ENCODE data around the gene KDSR.

The KDSR gene

DNA sequence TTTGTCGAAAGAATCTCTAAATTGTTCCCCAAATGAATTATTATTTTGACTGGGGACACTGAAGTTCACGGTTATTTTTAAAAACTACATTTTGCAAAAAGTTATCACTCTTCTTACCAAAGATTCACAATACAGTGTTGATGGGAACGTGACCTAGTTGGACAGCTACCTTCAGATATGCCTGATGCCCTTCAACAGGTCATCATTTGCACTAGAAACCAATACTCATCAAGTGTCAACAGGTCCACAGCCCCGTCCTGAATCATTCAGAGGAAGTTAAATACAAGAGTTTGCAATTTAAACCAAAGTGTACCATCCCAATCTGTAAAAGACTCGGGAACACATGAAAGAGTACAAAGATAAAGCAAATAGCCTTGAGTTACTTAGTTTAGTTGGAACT is 75.7 kb downstream of the KDSR start:
- no peak overlapping the region for H2AFZ ChIP-seq (ENCODE audit: insufficient read depth, low read length, poor library complexity)
- H2BK5ac ChIP-seq (ENCODE audit: low read depth, low read length, poor library complexity) = no peak overlapping the region
- no CpG with 5 or more reads among the region's 5 CpGs for WGBS (ENCODE audit: extremely low coverage, insufficient coverage, insufficient read length)
- H3K4ac ChIP-seq (ENCODE audit: low read depth, low read length) = no peak overlapping the region
- H2BK12ac ChIP-seq (ENCODE audit: low read length) = no peak overlapping the region
- no peak overlapping the region for H4K12ac ChIP-seq (ENCODE audit: low read depth, low read length)
- no peak overlapping the region for H3K18ac ChIP-seq (ENCODE audit: low read length)
- H3K27ac ChIP-seq (ENCODE audit: low read depth, low read length) = no peak overlapping the region
- H3K79me2 ChIP-seq (ENCODE audit: control insufficient read depth, insufficient read depth, low read length, poor library complexity) = no peaks in the 10 kb centered on the region
- H3K4me3 ChIP-seq (ENCODE audit: low read depth, low read length) = no peak overlapping the region
- DNase-seq = no peak
- no peak overlapping the region for H2BK120ac ChIP-seq (ENCODE audit: insufficient read depth, low read length, poor library complexity)
- H2AK5ac ChIP-seq (ENCODE audit: low read length) = no peak overlapping the region
- no peak overlapping the region for H3K4me2 ChIP-seq (ENCODE audit: low read length)
- no peak overlapping the region for H4K91ac ChIP-seq (ENCODE audit: low read depth, low read length)
- no peak overlapping the region for H4K8ac ChIP-seq (ENCODE audit: low read depth, low read length)
- H3K79me1 ChIP-seq (ENCODE audit: low read length) = no peaks in the 10 kb centered on the region
- no peaks in the 10 kb centered on the region for H3K4me1 ChIP-seq (ENCODE audit: control insufficient read depth in 1 of 2, insufficient read depth in 2 of 2, low read length in 2 of 2)
- no peak overlapping the region for H3K23ac ChIP-seq (ENCODE audit: low read length)
- no peak overlapping the region for H3K9ac ChIP-seq (ENCODE audit: low read length)
- H3K14ac ChIP-seq (ENCODE audit: low read length) = no peak overlapping the region
- H3K9me3 ChIP-seq (ENCODE audit: insufficient read depth, low read depth, low read length) = no peaks in the 10 kb centered on the region
- no peaks in the 10 kb centered on the region for H3K36me3 ChIP-seq (ENCODE audit: control insufficient read depth in 1 of 2, insufficient read depth in 2 of 2, low read length in 2 of 2)
- H3K27me3 ChIP-seq (ENCODE audit: insufficient read depth, low read length) = no peaks in the 10 kb centered on the region

DNA sequence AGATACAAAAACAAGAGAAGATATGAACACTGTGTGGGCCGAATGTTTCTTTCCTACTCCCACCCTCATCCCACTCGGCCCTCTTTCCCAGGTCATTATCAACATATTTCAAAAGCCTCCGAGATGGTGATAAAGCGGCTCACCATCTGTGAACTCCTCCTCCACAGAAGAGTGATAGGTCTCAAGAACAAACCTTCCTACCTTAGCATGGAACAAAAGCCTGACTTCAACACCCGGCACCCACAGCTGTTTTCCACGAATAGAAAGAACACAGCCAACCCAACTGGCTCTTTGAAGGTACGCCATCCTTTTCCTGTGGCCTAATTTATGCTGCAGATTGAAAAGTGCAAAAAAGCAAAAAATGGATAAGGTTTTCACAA is 76.2 kb downstream of the KDSR start:
- Histone ChIP-seq H4K12ac (ENCODE audit: low read depth, low read length) (no peak overlapping the region), H3K23ac (ENCODE audit: low read length) (no peak overlapping the region), H3K18ac (ENCODE audit: low read length) (no peak overlapping the region), H3K79me2 (ENCODE audit: control insufficient read depth, insufficient read depth, low read length, poor library complexity) (no peaks in the 10 kb centered on the region), H3K27me3 (ENCODE audit: insufficient read depth, low read length) (no peaks in the 10 kb centered on the region), H4K8ac (ENCODE audit: low read depth, low read length) (no peak overlapping the region), H3K9ac (ENCODE audit: low read length) (no peak overlapping the region), H3K4me3 (ENCODE audit: low read depth, low read length) (no peak overlapping the region), H2BK12ac (ENCODE audit: low read length) (no peak overlapping the region), H3K4me2 (ENCODE audit: low read length) (no peak overlapping the region), H3K4me1 (ENCODE audit: control insufficient read depth in 1 of 2, insufficient read depth in 2 of 2, low read length in 2 of 2) (no peaks in the 10 kb centered on the region), H3K27ac (ENCODE audit: low read depth, low read length) (no peak overlapping the region), H3K79me1 (ENCODE audit: low read length) (no peaks in the 10 kb centered on the region), H3K4ac (ENCODE audit: low read depth, low read length) (no peak overlapping the region), H3K36me3 (ENCODE audit: control insufficient read depth in 1 of 2, insufficient read depth in 2 of 2, low read length in 2 of 2) (no peaks in the 10 kb centered on the region), H2AFZ (ENCODE audit: insufficient read depth, low read length, poor library complexity) (no peak overlapping the region), H2BK5ac (ENCODE audit: low read depth, low read length, poor library complexity) (no peak overlapping the region), H2AK5ac (ENCODE audit: low read length) (no peak overlapping the region), H3K9me3 (ENCODE audit: insufficient read depth, low read depth, low read length) (no peaks in the 10 kb centered on the region), H3K14ac (ENCODE audit: low read length) (no peak overlapping the region), H2BK120ac (ENCODE audit: insufficient read depth, low read length, poor library complexity) (no peak overlapping the region), H4K91ac (ENCODE audit: low read depth, low read length) (no peak overlapping the region)
- DNase-seq = peak in 1 of 2 donors; percentile 43
- WGBS (ENCODE audit: extremely low coverage, insufficient coverage, insufficient read length) = no CpG with 5 or more reads among the region's 7 CpGs

DNA sequence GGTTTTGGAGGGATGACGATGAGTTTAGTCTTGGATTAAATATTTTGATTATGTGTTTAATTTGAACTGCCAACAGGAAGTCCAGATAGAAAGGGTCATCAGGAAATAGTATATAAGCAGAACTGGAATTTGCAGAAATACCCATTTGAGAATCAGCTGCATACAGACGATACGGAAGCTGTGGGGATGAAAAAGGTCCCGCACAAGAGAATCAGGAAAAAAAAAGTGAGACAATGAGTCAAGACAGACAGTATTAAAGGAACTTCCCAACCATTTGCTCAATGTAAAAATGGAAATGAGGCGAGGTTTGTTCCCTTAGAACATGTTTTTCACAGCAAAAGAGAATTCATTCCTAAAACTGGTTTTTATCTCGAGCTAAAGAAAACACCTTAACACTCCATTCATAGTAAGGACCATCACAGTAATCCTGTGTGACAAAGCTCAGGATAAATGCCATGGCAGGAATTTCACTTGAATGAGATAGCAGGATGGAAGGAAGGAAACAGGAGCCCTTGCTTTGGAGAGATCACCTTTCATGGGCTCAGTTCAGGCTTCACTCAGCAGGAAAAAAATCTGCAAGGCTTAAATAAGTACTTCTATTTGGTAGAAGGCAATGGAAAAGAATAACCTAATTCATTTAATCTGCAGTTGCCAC is 76.7 kb downstream of the KDSR start:
- no peak overlapping the region for H3K14ac ChIP-seq (ENCODE audit: low read length)
- H3K79me2 ChIP-seq (ENCODE audit: control insufficient read depth, insufficient read depth, low read length, poor library complexity) = no peaks in the 10 kb centered on the region
- H3K4ac ChIP-seq (ENCODE audit: low read depth, low read length) = no peak overlapping the region
- no peak overlapping the region for H2BK120ac ChIP-seq (ENCODE audit: insufficient read depth, low read length, poor library complexity)
- H2BK12ac ChIP-seq (ENCODE audit: low read length) = no peak overlapping the region
- DNase-seq = peak in 1 of 2 donors; percentile 44
- no peaks in the 10 kb centered on the region for H3K9me3 ChIP-seq (ENCODE audit: insufficient read depth, low read depth, low read length)
- no peak overlapping the region for H2AFZ ChIP-seq (ENCODE audit: insufficient read depth, low read length, poor library complexity)
- no peak overlapping the region for H4K12ac ChIP-seq (ENCODE audit: low read depth, low read length)
- no peaks in the 10 kb centered on the region for H3K79me1 ChIP-seq (ENCODE audit: low read length)
- 100% methylated on average over 1 of the region's 6 CpGs for WGBS (ENCODE audit: extremely low coverage, insufficient coverage, insufficient read length)
- no peaks in the 10 kb centered on the region for H3K36me3 ChIP-seq (ENCODE audit: control insufficient read depth in 1 of 2, insufficient read depth in 2 of 2, low read length in 2 of 2)
- H4K91ac ChIP-seq (ENCODE audit: low read depth, low read length) = no peak overlapping the region
- H3K9ac ChIP-seq (ENCODE audit: low read length) = no peak overlapping the region
- no peak overlapping the region for H3K27ac ChIP-seq (ENCODE audit: low read depth, low read length)
- H3K18ac ChIP-seq (ENCODE audit: low read length) = no peak overlapping the region
- no peak overlapping the region for H2AK5ac ChIP-seq (ENCODE audit: low read length)
- no peak overlapping the region for H4K8ac ChIP-seq (ENCODE audit: low read depth, low read length)
- H3K4me1 ChIP-seq (ENCODE audit: control insufficient read depth in 1 of 2, insufficient read depth in 2 of 2, low read length in 2 of 2) = no peaks in the 10 kb centered on the region
- no peak overlapping the region for H3K4me3 ChIP-seq (ENCODE audit: low read depth, low read length)
- H3K23ac ChIP-seq (ENCODE audit: low read length) = no peak overlapping the region
- H3K27me3 ChIP-seq (ENCODE audit: insufficient read depth, low read length) = no peaks in the 10 kb centered on the region
- no peak overlapping the region for H3K4me2 ChIP-seq (ENCODE audit: low read length)
- H2BK5ac ChIP-seq (ENCODE audit: low read depth, low read length, poor library complexity) = no peak overlapping the region

DNA sequence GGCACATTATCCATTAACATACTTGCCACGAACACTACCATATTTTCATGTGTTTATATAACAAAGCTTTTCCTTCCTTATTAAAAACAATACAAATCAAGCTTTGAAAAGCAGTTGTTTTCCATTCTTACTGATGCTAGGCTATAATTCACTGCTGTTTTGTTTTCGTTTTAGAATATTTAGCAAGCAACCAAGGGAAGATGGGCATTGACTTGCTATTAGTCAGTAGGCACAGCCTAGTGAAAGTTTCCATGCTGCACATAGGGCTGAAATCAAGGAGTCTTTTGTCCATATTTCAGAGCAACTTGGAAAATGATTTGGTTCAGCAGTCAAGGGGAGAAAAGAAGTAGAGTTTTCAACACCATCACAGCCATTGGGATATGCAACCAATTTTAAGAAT is 78.7 kb downstream of the KDSR start:
- no peaks in the 10 kb centered on the region for H3K27me3 ChIP-seq (ENCODE audit: insufficient read depth, low read length)
- no peak overlapping the region for H3K23ac ChIP-seq (ENCODE audit: low read length)
- no peak overlapping the region for H2BK120ac ChIP-seq (ENCODE audit: insufficient read depth, low read length, poor library complexity)
- DNase-seq = no peak
- no peak overlapping the region for H2AK5ac ChIP-seq (ENCODE audit: low read length)
- H3K9me3 ChIP-seq (ENCODE audit: insufficient read depth, low read depth, low read length) = no peaks in the 10 kb centered on the region
- no peak overlapping the region for H3K18ac ChIP-seq (ENCODE audit: low read length)
- H3K14ac ChIP-seq (ENCODE audit: low read length) = no peak overlapping the region
- no peak overlapping the region for H4K8ac ChIP-seq (ENCODE audit: low read depth, low read length)
- H3K4me3 ChIP-seq (ENCODE audit: low read depth, low read length) = no peak overlapping the region
- H2AFZ ChIP-seq (ENCODE audit: insufficient read depth, low read length, poor library complexity) = no peak overlapping the region
- no peaks in the 10 kb centered on the region for H3K79me1 ChIP-seq (ENCODE audit: low read length)
- H3K27ac ChIP-seq (ENCODE audit: low read depth, low read length) = no peak overlapping the region
- H3K4ac ChIP-seq (ENCODE audit: low read depth, low read length) = no peak overlapping the region
- no peak overlapping the region for H3K4me2 ChIP-seq (ENCODE audit: low read length)
- H3K79me2 ChIP-seq (ENCODE audit: control insufficient read depth, insufficient read depth, low read length, poor library complexity) = no peaks in the 10 kb centered on the region
- H2BK5ac ChIP-seq (ENCODE audit: low read depth, low read length, poor library complexity) = no peak overlapping the region
- H3K4me1 ChIP-seq (ENCODE audit: control insufficient read depth in 1 of 2, insufficient read depth in 2 of 2, low read length in 2 of 2) = no peaks in the 10 kb centered on the region
- no peak overlapping the region for H2BK12ac ChIP-seq (ENCODE audit: low read length)
- no peak overlapping the region for H4K12ac ChIP-seq (ENCODE audit: low read depth, low read length)
- no peaks in the 10 kb centered on the region for H3K36me3 ChIP-seq (ENCODE audit: control insufficient read depth in 1 of 2, insufficient read depth in 2 of 2, low read length in 2 of 2)
- no peak overlapping the region for H3K9ac ChIP-seq (ENCODE audit: low read length)
- WGBS (ENCODE audit: extremely low coverage, insufficient coverage, insufficient read length) = no CpG with 5 or more reads among the region's 2 CpGs
- H4K91ac ChIP-seq (ENCODE audit: low read depth, low read length) = no peak overlapping the region

All from trophoblast cell (in vitro differentiated cells and primary cell).